ENCODE data around the gene FBLN5. TPM values are rescaled to one million over a fixed set of nuclear protein-coding genes. Genes with fewer than 3 reads are reported as not detected.
A peak's percentile ranks its signal among the peaks of the same experiment; 100 is the strongest.
"Not testable (repeated sequence)": the region's sequence is repeated elsewhere in the genome, so short reads cannot be mapped to it uniquely, and the experiment has no call there.

FBLN5 gene
- polyA plus RNA-seq, 2 donors = 3.3 to 9.7 TPM

DNA sequence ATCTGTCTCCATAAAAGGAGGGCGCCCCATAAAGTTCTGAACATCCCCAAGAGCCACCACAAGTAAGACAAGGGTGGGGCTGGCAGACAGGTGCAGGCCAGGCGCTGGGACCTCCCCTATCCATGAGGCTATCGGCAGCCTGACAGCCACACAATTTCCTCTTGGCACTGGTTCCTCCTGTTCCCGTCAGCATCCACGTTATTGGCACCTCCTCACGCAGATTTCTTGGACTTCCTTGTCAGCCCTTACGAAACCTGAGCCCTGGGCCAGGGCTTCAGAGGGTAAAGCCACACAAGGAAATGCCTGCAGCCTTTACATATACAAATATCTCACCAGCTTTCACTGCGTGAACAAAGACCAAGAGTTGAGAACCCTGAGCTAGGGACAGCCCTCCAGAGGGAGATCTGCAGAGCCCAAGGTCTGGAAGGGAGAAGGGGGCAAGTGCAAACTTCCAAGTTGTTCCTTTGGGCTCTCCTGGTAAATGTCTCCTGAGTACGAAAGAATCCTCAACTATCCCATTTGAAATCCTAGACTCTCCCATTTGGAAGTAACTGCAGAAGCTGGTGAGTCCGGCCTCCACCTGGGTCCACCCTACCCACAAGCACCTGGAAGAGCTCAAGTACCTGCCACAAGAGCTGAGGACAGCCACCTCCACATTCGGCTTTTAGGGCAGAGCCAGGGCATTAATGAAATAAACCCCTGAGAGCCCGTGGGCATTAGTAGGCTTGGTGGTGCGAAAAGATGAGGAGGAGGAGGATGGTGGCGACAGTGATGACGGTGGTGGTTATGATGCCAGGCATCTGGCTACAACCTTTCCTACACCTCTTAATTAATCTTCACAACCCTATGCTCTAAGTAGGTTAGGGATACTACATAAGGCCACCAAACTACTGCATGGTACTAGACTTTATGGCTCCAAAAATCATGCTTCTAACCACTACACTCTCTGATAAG, 74.7 kb downstream of the FBLN5 start:
- peak overlapping the region; percentile 70 to 80 for H3K27ac ChIP-seq (ENCODE audit: low read depth in 2 of 2, low read length in 1 of 2)
- no peaks in the 10 kb centered on the region for H3K36me3 ChIP-seq (ENCODE audit: control insufficient read depth in 2 of 2, insufficient read depth in 2 of 2, low read length in 1 of 2)
- H3K4me1 ChIP-seq (ENCODE audit: control insufficient read depth in 2 of 2, insufficient read depth in 2 of 2, low read length in 1 of 2) = peaks cover 3 to 17% of the 10 kb centered on the region in 2 donors
- peak overlapping the region in 1 of 2 donors; percentile 6 for H3K4me3 ChIP-seq (ENCODE audit: low read depth in 1 of 2, low read length in 2 of 2)
- no peaks in the 10 kb centered on the region for H3K27me3 ChIP-seq (ENCODE audit: control insufficient read depth in 1 of 2, insufficient read depth in 2 of 2, low read length in 2 of 2)
- 45 to 46% methylated on average over 15 of the region's 15 CpGs for WGBS, 2 donors
- no peaks in the 10 kb centered on the region for H3K9me3 ChIP-seq (ENCODE audit: control insufficient read depth in 2 of 2, insufficient read depth in 1 of 2, low read depth in 1 of 2, low read length in 1 of 2)

DNA sequence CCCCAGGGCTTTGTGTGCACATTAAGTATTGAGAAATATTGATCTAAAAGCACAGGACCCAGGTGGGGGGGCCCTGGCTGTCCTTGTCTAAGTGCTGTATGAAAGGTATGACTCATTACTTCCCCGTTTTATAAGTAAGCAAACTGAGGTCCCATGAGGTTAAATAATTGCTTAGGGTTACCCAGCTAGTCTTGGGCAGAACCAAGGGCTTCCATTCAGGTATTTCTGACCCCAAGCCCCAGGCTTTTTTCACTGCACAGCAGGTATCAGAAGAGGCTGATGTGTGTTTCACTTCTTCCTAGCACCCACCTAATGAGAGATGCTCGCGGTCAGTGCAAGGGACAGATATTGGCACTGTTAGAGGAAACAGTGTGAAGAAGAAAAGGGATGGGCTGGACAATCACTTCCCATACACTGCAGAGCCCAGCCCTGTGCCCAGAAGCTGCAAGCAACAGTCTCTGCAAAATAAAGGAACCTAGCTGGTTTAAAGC, 75.4 kb downstream of the FBLN5 start:
- Histone ChIP-seq H3K9me3 (ENCODE audit: control insufficient read depth in 2 of 2, insufficient read depth in 1 of 2, low read depth in 1 of 2, low read length in 1 of 2) (no peaks in the 10 kb centered on the region), H3K27me3 (ENCODE audit: control insufficient read depth in 1 of 2, insufficient read depth in 2 of 2, low read length in 2 of 2) (no peaks in the 10 kb centered on the region), H3K27ac (ENCODE audit: low read depth in 2 of 2, low read length in 1 of 2) (peak overlapping the region; percentile 70 to 80), H3K4me1 (ENCODE audit: control insufficient read depth in 2 of 2, insufficient read depth in 2 of 2, low read length in 1 of 2) (peaks cover 3 to 17% of the 10 kb centered on the region in 2 donors), H3K36me3 (ENCODE audit: control insufficient read depth in 2 of 2, insufficient read depth in 2 of 2, low read length in 1 of 2) (no peaks in the 10 kb centered on the region), H3K4me3 (ENCODE audit: low read depth in 1 of 2, low read length in 2 of 2) (no peak overlapping the region)
- WGBS, 2 donors = 19 to 34% methylated on average over 3 of the region's 3 CpGs

DNA sequence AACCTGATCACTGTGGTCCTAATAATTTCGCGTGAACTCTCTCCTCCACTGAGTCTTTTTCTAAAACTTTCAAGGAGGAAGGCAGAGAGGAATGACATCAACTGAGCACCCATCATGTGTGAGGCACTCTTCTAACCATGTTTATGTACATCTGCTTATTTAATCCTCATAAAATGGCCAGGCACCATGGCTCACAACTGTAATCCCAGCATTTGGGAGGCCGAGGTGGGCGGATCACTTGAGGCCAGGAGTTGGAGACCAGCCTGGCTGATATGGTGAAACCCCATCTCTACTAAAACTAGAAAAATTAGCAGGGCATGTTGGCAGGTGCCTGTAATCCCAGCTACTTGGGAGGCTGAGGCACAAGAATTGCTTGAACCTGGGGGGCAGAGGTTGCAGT, 76.1 kb downstream of the FBLN5 start:
- not testable (repeated sequence) for H3K4me3 ChIP-seq (ENCODE audit: low read depth in 1 of 2, low read length in 2 of 2); H3K27ac ChIP-seq (ENCODE audit: low read depth in 2 of 2, low read length in 1 of 2); H3K27me3 ChIP-seq (ENCODE audit: control insufficient read depth in 1 of 2, insufficient read depth in 2 of 2, low read length in 2 of 2); H3K36me3 ChIP-seq (ENCODE audit: control insufficient read depth in 2 of 2, insufficient read depth in 2 of 2, low read length in 1 of 2); H3K9me3 ChIP-seq (ENCODE audit: control insufficient read depth in 2 of 2, insufficient read depth in 1 of 2, low read depth in 1 of 2, low read length in 1 of 2)
- WGBS, 2 donors = 72 to 93% methylated on average over 4 of the region's 4 CpGs
- peaks cover 3 to 17% of the 10 kb centered on the region in 2 donors for H3K4me1 ChIP-seq (ENCODE audit: control insufficient read depth in 2 of 2, insufficient read depth in 2 of 2, low read length in 1 of 2)

DNA sequence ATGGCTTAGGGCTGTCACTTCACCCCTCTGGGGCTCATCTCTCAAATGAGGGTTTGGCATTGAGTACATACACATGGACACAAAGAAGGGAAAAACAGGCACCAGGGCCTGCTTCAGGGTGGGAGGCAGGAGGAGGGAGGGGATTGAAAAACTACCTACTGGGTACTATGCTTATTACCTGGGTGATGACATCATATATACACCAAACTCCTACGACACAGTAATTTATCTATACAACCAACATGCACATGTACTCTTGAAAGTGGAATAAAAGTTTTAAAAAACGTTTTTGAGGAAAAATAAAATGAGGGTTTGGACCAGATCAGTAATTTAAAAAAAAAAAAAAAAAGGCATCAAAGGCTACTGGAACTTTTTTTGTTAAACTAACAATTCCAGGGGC, 76.6 kb downstream of the FBLN5 start:
- Histone ChIP-seq H3K9me3 (ENCODE audit: control insufficient read depth in 2 of 2, insufficient read depth in 1 of 2, low read depth in 1 of 2, low read length in 1 of 2) (no peaks in the 10 kb centered on the region), H3K4me1 (ENCODE audit: control insufficient read depth in 2 of 2, insufficient read depth in 2 of 2, low read length in 1 of 2) (peaks cover 3 to 17% of the 10 kb centered on the region in 2 donors), H3K36me3 (ENCODE audit: control insufficient read depth in 2 of 2, insufficient read depth in 2 of 2, low read length in 1 of 2) (no peaks in the 10 kb centered on the region), H3K4me3 (ENCODE audit: low read depth in 1 of 2, low read length in 2 of 2) (no peak overlapping the region), H3K27me3 (ENCODE audit: control insufficient read depth in 1 of 2, insufficient read depth in 2 of 2, low read length in 2 of 2) (no peaks in the 10 kb centered on the region), H3K27ac (ENCODE audit: low read depth in 2 of 2, low read length in 1 of 2) (no peak overlapping the region)
- 57 to 58% methylated on average over 2 of the region's 2 CpGs for WGBS, 2 donors

DNA sequence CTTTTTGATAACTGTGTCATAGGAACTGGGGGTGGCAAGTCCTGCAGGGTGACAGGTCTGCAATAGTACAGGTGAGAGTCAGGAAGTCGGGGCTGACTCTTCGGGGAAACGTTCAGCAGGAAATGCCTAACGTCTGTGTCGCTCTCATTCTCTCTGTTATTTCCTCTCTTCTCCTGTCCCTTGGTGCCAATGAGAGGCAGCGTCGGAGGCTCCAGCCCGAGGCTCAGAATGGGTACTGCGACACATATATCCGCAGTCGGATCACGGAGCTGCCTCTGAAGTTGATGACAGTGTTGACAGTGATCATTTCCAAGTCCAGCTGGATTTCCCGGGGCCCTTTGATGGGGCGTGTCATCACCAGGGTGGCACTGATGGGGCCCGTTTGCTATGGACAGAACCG, 77.5 kb downstream of the FBLN5 start:
- no peak overlapping the region for H3K4me3 ChIP-seq (ENCODE audit: low read depth in 1 of 2, low read length in 2 of 2)
- H3K27ac ChIP-seq (ENCODE audit: low read depth in 2 of 2, low read length in 1 of 2) = peak overlapping the region; percentile 1 to 17
- 54 to 75% methylated on average over 16 of the region's 16 CpGs for WGBS, 2 donors
- H3K27me3 ChIP-seq (ENCODE audit: control insufficient read depth in 1 of 2, insufficient read depth in 2 of 2, low read length in 2 of 2) = no peaks in the 10 kb centered on the region
- H3K36me3 ChIP-seq (ENCODE audit: control insufficient read depth in 2 of 2, insufficient read depth in 2 of 2, low read length in 1 of 2) = no peaks in the 10 kb centered on the region
- no peaks in the 10 kb centered on the region for H3K9me3 ChIP-seq (ENCODE audit: control insufficient read depth in 2 of 2, insufficient read depth in 1 of 2, low read depth in 1 of 2, low read length in 1 of 2)
- peaks cover 3 to 17% of the 10 kb centered on the region in 2 donors for H3K4me1 ChIP-seq (ENCODE audit: control insufficient read depth in 2 of 2, insufficient read depth in 2 of 2, low read length in 1 of 2)

DNA sequence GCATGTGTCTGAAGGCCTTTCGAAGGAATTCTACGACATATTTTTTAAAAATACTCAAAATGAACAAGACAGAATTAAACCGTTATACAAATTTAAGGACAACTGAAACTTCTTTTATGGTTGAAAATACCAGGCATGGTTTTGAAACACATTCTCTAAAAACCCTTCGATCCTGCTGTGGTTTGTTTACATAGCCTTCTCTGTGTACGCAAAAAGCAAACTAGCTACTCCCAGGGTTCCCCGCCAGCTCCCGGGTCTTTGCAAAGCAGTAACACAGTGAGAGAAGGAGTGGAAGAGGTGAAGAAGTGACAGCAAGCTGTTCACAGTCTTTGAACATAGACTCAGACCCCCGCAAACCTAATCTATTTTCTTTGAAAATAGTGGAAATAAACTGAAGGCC, 77.9 kb downstream of the FBLN5 start:
- Histone ChIP-seq H3K27ac (ENCODE audit: low read depth in 2 of 2, low read length in 1 of 2) (peak overlapping the region in 1 of 2 donors; percentile 5), H3K36me3 (ENCODE audit: control insufficient read depth in 2 of 2, insufficient read depth in 2 of 2, low read length in 1 of 2) (no peaks in the 10 kb centered on the region), H3K4me1 (ENCODE audit: control insufficient read depth in 2 of 2, insufficient read depth in 2 of 2, low read length in 1 of 2) (peaks cover 3 to 17% of the 10 kb centered on the region in 2 donors), H3K27me3 (ENCODE audit: control insufficient read depth in 1 of 2, insufficient read depth in 2 of 2, low read length in 2 of 2) (no peaks in the 10 kb centered on the region), H3K9me3 (ENCODE audit: control insufficient read depth in 2 of 2, insufficient read depth in 1 of 2, low read depth in 1 of 2, low read length in 1 of 2) (no peaks in the 10 kb centered on the region), H3K4me3 (ENCODE audit: low read depth in 1 of 2, low read length in 2 of 2) (no peak overlapping the region)
- 59 to 74% methylated on average over 8 of the region's 8 CpGs for WGBS, 2 donors

DNA sequence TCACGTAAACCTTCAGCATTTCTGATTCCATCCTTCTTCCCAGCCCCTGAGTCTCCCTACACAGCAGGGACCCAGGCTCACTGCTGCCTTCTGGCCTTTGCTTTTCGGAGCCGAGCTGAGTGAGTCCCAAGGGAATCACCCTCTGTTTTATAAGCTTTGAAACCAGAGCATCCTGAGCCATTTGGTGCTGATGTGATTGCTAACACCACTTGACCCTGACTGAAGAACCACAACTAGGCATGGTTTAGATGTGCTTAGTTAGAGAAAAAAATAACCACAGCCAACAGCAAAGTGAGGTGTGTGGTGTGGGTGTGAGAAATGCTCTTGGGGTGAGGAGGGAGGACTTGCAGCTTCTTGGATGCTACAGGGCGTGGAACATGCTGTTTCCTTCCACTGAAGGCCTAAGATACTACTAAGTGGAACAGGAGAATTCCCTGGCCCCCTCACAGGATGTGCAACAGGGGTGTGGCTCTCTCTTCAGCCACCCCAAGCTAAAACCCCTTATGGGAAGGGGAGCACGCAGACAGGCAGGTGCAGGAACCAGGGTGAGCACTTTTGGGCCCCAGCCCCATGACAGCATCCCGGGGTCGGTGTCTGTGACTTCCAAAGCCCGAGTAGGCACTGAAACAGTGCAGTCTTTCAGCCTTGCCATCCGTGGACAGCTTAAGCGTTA, 80.0 kb downstream of the FBLN5 start, which contains the start of gene TC2N:
Gene TC2N (minus strand): TSS at position 221 of the 673 bp plus-strand sequence. CDS start 53,767 bp downstream, outside the sequence.
- peak within 1 kb of the TSS; percentile 16 to 47 for H3K27ac ChIP-seq (ENCODE audit: low read depth in 2 of 2, low read length in 1 of 2)
- WGBS, 2 donors = 85 to 88% methylated on average over 10 of the region's 10 CpGs
- no peaks in the 10 kb centered on the region for H3K36me3 ChIP-seq (ENCODE audit: control insufficient read depth in 2 of 2, insufficient read depth in 2 of 2, low read length in 1 of 2)
- H3K27me3 ChIP-seq (ENCODE audit: control insufficient read depth in 1 of 2, insufficient read depth in 2 of 2, low read length in 2 of 2) = no peaks in the 10 kb centered on the region
- H3K4me3 ChIP-seq (ENCODE audit: low read depth in 1 of 2, low read length in 2 of 2) = peak within 1 kb of the TSS; percentile 8 to 15
- H3K4me1 ChIP-seq (ENCODE audit: control insufficient read depth in 2 of 2, insufficient read depth in 2 of 2, low read length in 1 of 2) = peaks cover 0 to 4% of the 10 kb centered on the region in 2 donors
- no peaks in the 10 kb centered on the region for H3K9me3 ChIP-seq (ENCODE audit: control insufficient read depth in 2 of 2, insufficient read depth in 1 of 2, low read depth in 1 of 2, low read length in 1 of 2)

DNA sequence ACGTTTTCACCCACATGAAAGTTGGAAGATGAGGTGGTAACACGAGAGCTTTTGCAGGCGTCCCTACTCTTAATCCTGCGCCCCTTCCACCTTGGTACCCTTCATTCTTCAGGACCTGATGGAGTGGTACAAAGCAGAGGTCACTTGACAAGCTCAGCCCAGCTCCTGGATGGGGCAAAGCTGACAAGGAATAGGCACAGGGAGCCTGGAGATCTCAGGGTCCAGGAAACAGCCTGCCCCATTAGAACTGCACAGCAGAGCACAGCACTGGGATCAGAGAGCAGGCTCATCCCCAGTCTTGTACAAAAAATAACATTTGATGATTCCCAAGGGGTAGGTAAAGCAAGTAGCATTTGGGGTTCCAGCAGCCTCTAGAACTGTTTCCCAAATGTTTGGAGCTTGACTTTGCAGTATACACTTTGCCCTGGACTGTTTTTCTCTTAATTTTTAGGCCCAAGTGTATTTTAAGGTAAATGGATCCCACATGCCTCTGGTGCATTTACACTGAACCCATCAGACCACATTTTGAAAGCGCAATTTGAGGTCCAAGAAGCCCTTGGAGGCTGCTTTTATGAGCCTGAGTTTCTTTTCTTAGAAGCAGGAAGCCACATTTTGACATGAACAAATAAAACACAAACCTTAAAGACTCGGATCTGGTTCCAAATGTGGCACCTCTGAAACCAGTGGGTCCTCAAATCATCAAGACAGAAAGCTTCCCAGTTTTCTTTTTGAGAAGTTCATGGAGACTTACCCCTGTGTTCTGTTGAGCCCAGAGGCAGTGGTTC, 80.8 kb downstream of the FBLN5 start:
- Histone ChIP-seq H3K9me3 (ENCODE audit: control insufficient read depth in 2 of 2, insufficient read depth in 1 of 2, low read depth in 1 of 2, low read length in 1 of 2) (no peaks in the 10 kb centered on the region), H3K27ac (ENCODE audit: low read depth in 2 of 2, low read length in 1 of 2) (peak overlapping the region in 1 of 2 donors; percentile 16), H3K4me3 (ENCODE audit: low read depth in 1 of 2, low read length in 2 of 2) (peak overlapping the region; percentile 8 to 15), H3K27me3 (ENCODE audit: control insufficient read depth in 1 of 2, insufficient read depth in 2 of 2, low read length in 2 of 2) (no peaks in the 10 kb centered on the region), H3K36me3 (ENCODE audit: control insufficient read depth in 2 of 2, insufficient read depth in 2 of 2, low read length in 1 of 2) (no peaks in the 10 kb centered on the region), H3K4me1 (ENCODE audit: control insufficient read depth in 2 of 2, insufficient read depth in 2 of 2, low read length in 1 of 2) (no peaks in the 10 kb centered on the region)
- 75 to 80% methylated on average over 6 of the region's 6 CpGs for WGBS, 2 donors

DNA sequence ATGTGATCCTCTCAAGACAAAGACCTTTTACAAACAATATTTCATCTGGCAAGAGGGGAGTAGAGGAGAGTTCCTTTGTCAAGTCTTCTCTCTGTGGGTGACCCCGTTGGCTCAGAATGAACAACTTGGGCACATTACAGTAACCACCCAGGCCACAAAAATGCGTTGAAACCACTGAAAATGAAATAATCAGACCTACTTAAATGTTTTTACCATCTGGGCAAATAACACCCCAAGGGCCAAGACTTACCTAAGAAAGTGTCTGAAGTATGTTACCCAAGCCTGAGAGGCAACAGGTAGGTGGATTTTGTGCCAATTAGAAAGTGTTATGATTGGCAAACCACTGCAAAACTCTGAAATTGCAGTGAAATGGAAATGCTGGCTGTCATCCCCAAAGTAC, 81.4 kb downstream of the FBLN5 start:
- 54 to 65% methylated on average over 2 of the region's 2 CpGs for WGBS, 2 donors
- Histone ChIP-seq H3K27me3 (ENCODE audit: control insufficient read depth in 1 of 2, insufficient read depth in 2 of 2, low read length in 2 of 2) (no peaks in the 10 kb centered on the region), H3K4me1 (ENCODE audit: control insufficient read depth in 2 of 2, insufficient read depth in 2 of 2, low read length in 1 of 2) (no peaks in the 10 kb centered on the region), H3K4me3 (ENCODE audit: low read depth in 1 of 2, low read length in 2 of 2) (peak overlapping the region in 1 of 2 donors; percentile 15), H3K27ac (ENCODE audit: low read depth in 2 of 2, low read length in 1 of 2) (no peak overlapping the region), H3K9me3 (ENCODE audit: control insufficient read depth in 2 of 2, insufficient read depth in 1 of 2, low read depth in 1 of 2, low read length in 1 of 2) (no peaks in the 10 kb centered on the region), H3K36me3 (ENCODE audit: control insufficient read depth in 2 of 2, insufficient read depth in 2 of 2, low read length in 1 of 2) (no peaks in the 10 kb centered on the region)

Measured in esophagus (tissue), 2 donors.